T-helper 17 cell (primary cell): ENCODE measurements around the gene PAIP2B. TPM values are rescaled to one million over a fixed set of nuclear protein-coding genes. Genes with fewer than 3 reads are reported as not detected.

Experiments
- ATAC-seq: fragments of 150-1000 bp; cut with Tn5 transposase; 2 replicates; pipeline ENCODE4 v1.10.0; 2021; ENCODE audit warnings: mild to moderate bottlenecking, moderate library complexity
- DNase-seq, 3 donors: peaks; one replicate each; pipeline versions ENCODE4 v3.0.0 to v3.0.0-alpha.2; 2020 to 2021
- H3K9me3 ChIP-seq: one replicate; pipeline ENCODE4 v1.7.0; 2013; ENCODE audit warnings: low read length, mild to moderate bottlenecking; ENCODE audit not compliant: control insufficient read depth, poor library complexity, severe bottlenecking
- H3K27ac Mint-ChIP-seq: one replicate; pipeline ENCODE4 v1.8.0; 2022; ENCODE audit warnings: mild to moderate bottlenecking, moderate library complexity, mixed read lengths
- H3K27me3 Mint-ChIP-seq: one replicate; pipeline ENCODE4 v1.8.0; 2022; ENCODE audit warnings: mixed read lengths
- H3K36me3 Mint-ChIP-seq: one replicate; pipeline ENCODE4 v1.8.0; 2022; ENCODE audit warnings: low read depth, mixed read lengths
- H3K4me1 Mint-ChIP-seq: one replicate; pipeline ENCODE4 v1.8.0; 2022; ENCODE audit warnings: mild to moderate bottlenecking, mixed read lengths
- H3K4me3 Mint-ChIP-seq: one replicate; pipeline ENCODE4 v1.8.0; 2022; ENCODE audit warnings: mild to moderate bottlenecking, moderate library complexity, mixed read lengths
- total RNA-seq, 4 donors: library from RNA in 2 of 4; stranded (reverse) in 2 of 4; gene quantifications; one replicate each; pipeline ENCODE4 v1.2.3 and lab custom pipeline; 2022 to 2026

Gene PAIP2B, protein sequence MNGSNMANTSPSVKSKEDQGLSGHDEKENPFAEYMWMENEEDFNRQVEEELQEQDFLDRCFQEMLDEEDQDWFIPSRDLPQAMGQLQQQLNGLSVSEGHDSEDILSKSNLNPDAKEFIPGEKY
- 1 to 10 TPM; 2.4 to 2.9 TPM for total RNA-seq
- 12.6 to 22.7 reads per million in 2 donors for total RNA-seq (lab: John Stamatoyannopoulos, UW)

DNA sequence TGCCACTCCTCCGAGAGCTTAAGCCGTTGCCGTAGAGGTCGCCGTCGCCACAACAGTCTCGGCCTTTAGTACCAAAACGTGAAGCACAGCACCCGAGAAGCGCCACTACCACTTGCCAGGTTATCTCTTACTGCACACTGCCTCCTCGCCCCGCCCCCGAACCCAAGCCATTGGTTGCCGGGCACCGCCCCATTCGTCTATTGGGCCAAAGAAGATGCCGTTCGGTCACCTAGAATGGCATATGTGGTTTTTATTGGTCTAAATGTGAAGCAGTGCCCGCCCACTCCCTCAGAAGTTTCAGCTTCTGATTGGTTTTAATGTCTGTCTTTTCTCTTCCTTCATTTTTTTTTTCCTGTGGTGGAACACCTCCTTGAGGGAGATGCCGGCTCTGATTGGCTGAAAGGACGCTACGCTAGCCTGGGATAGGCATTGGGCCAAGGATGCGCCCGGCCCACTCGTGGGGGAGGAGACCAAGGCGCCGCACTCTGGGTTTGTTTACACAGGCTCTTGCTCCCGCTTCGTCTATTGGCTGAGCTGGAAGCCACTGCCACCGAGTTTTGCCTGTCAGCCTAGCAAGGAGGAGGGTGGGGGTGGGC, at the start of gene PAIP2B:
TSS of gene PAIP2B (minus strand) at position 139 of the 596 bp plus-strand sequence. CDS start 24,514 bp downstream, outside the sequence.
- Mint-ChIP-seq H3K4me3 (peak within 1 kb of the TSS; percentile 97), H3K4me1 (peaks cover 21% of the 10 kb centered on the region), H3K36me3 (peaks cover 2% of the 10 kb centered on the region), H3K27me3 (peaks cover 16% of the 10 kb centered on the region), H3K27ac (peak within 1 kb of the TSS; percentile 86)
- peak; percentile 93 for ATAC-seq
- H3K9me3 ChIP-seq: no peaks in the 10 kb centered on the region
- DNase-seq: peak; percentile 91 to 96 (median 94)

DNA sequence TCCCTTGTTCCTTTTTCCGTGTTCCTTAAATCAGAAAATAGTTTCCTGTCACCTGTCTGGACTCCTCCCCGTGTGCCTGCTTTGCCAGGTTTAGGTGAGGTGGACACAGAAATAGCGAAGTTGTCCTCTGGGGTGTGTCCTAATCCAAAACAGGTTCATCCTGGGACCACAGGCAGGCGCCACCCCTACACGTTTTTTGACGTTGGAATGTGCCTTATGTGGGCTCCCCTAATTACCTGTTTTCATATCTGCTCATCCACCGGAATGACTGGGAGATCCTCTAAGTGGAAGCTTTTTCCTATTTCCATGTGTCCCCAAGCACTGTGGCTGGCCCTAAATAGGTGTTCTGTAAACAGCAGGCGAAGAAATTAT, 49.0 kb upstream of the PAIP2B start:
- Mint-ChIP-seq H3K27ac (no peak overlapping the region), H3K36me3 (no peaks in the 10 kb centered on the region), H3K4me3 (peak overlapping the region; percentile 80), H3K4me1 (peaks cover 8% of the 10 kb centered on the region), H3K27me3 (peaks cover 83% of the 10 kb centered on the region)
- ATAC-seq (no peak), DNase-seq (no peak)
- H3K9me3 ChIP-seq: no peaks in the 10 kb centered on the region

DNA sequence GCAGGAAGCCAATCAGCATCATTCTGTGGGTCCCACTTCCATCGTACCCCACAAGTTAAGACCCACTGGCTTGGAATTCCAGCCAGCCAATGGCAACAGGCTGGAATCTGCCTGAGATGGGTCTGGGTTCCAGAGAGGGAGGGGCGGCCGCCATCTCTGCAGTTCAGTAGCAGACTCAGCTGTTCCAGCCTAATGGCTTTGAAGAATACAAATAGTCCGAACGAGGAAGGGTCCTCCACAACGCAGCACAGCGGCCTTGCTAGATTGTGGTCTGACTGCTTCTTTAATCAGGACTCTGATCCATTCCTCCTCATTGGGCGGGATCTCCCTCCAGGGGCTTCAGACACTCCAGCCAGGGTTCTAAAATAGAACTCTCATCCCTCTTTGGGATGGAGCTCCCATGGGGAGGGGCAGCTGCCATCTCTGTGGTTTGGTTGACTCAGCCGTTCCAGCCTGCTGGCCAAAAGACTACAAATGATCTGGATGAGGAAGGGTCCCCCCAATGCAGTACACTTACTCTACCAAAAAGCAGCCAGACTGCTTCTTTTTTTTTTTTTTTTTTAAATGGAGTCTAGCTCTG, 42.7 kb upstream of the PAIP2B start:
- ATAC-seq (no peak), DNase-seq (no peak)
- Mint-ChIP-seq H3K4me3 (no peak overlapping the region), H3K4me1 (no peaks in the 10 kb centered on the region), H3K27ac (no peak overlapping the region), H3K36me3 (peaks cover 3% of the 10 kb centered on the region), H3K27me3 (peaks cover 63% of the 10 kb centered on the region)
- H3K9me3 ChIP-seq: no peaks in the 10 kb centered on the region

DNA sequence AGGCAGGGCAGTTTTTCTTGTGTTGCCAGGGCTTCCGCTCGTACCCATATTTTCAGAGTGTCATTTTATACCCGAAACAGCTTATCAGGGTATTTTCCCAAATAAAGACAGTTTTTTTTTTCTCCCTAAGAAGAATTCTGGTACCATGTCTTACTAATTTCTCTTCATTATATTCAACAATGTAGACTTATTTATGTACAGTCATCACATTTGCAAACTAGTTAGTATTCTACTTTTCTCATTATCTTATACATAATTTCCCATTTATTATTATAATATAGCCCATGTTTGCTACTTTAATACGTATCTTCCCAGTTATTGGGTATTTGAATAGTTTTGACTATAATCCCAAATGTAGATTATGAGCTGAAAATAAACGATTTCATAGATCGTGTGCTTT, 36.5 kb upstream of the PAIP2B start:
- Mint-ChIP-seq H3K27me3 (peaks cover 19% of the 10 kb centered on the region), H3K4me3 (no peak overlapping the region), H3K27ac (no peak overlapping the region), H3K4me1 (no peaks in the 10 kb centered on the region), H3K36me3 (no peaks in the 10 kb centered on the region)
- ATAC-seq (no peak), DNase-seq (no peak)
- H3K9me3 ChIP-seq: no peaks in the 10 kb centered on the region

DNA sequence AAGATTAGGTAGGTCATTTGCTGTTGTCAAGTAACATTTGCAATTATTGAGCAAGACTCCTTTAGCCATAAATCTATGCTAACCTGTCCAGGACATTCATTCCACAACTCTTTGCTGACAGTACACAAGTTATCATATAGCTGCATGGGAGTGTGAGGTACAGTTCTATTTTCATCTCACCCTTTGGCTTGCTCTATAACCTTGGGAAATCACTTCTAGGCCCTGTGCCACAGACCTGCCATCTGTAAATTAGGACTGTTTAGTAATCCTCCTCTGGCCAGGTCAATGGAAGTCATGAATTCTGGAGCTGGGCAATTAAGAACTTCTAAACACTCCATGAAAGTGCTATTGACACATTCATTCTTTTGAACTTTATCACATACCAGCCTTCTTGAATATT, 34.6 kb upstream of the PAIP2B start:
- Mint-ChIP-seq H3K4me3 (no peak overlapping the region), H3K4me1 (no peaks in the 10 kb centered on the region), H3K36me3 (peaks cover under 1% of the 10 kb centered on the region), H3K27ac (no peak overlapping the region), H3K27me3 (peaks cover 22% of the 10 kb centered on the region)
- DNase-seq: no peak
- no peak for ATAC-seq
- H3K9me3 ChIP-seq: no peaks in the 10 kb centered on the region

DNA sequence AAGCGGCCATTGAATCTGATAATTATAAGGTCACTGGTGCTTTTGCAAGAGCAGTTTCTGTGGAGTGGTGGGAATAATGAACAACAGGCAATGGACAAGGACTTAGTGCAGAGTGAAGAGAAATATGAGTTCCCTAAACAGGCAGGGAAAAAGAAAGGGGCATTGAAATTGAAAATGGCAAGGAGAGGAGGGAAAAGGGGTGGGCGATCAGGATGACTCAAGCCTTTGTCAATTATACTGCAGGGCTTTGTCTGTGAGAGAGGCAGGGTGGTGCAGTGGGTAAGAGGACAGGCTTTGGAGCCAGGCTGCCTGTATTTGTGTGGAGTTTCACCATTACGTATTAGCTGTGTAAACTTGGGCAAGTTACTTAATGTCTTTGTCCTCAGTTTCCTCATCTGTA, 29.5 kb upstream of the PAIP2B start:
- ATAC-seq (no peak), DNase-seq (no peak)
- H3K9me3 ChIP-seq: no peaks in the 10 kb centered on the region
- H3K36me3 Mint-ChIP-seq: peaks cover 9% of the 10 kb centered on the region
- H3K4me3 Mint-ChIP-seq: no peak overlapping the region
- peaks cover 46% of the 10 kb centered on the region for H3K27me3 Mint-ChIP-seq
- H3K4me1 Mint-ChIP-seq: no peaks in the 10 kb centered on the region
- no peak overlapping the region for H3K27ac Mint-ChIP-seq

DNA sequence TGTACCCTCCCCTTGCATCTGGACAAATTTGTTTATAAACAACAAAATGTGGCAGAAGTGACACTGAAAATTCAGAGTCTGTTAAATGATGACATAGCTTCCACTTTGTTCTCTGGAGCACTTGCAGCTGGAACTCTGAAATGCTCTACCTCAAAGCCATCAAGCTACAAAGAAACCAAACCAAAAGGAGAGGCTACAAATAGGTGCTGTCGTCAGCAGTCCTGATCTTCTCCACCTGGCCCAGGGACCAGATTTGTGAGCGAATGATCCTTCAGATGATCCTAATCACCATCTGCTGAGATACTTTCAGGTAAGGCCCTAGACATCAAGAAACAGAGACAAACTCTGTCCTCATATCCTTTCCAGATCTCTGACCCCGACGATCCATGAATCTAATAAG, 27.9 kb upstream of the PAIP2B start:
- H3K4me1 Mint-ChIP-seq: no peaks in the 10 kb centered on the region
- no peak overlapping the region for H3K4me3 Mint-ChIP-seq
- no peaks in the 10 kb centered on the region for H3K9me3 ChIP-seq
- peaks cover 46% of the 10 kb centered on the region for H3K27me3 Mint-ChIP-seq
- DNase-seq (no peak), ATAC-seq (no peak)
- peaks cover 9% of the 10 kb centered on the region for H3K36me3 Mint-ChIP-seq
- H3K27ac Mint-ChIP-seq: no peak overlapping the region

DNA sequence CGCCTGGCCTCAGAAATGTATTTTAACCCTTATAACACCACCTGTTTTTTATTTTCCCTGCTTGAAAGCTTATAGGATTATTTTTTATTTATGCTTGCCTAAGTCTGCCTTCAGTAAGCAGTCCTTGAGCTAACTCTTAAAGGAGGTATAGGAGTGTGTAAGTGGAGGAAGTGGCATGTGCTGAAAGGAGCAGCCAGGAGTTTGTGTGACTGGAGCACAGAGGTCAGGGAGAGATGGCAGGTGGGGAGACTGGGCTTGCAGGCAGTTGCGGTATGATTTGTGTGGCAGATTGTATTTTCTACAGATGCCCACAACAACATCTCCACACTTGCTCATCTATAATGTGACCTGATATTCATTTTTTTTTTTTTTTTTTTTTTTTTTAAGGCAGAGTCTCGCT, 27.2 kb upstream of the PAIP2B start:
- DNase-seq (no peak), ATAC-seq (no peak)
- Mint-ChIP-seq H3K4me3 (no peak overlapping the region), H3K4me1 (no peaks in the 10 kb centered on the region), H3K27me3 (peaks cover 41% of the 10 kb centered on the region), H3K36me3 (peaks cover 9% of the 10 kb centered on the region), H3K27ac (no peak overlapping the region)
- no peaks in the 10 kb centered on the region for H3K9me3 ChIP-seq

DNA sequence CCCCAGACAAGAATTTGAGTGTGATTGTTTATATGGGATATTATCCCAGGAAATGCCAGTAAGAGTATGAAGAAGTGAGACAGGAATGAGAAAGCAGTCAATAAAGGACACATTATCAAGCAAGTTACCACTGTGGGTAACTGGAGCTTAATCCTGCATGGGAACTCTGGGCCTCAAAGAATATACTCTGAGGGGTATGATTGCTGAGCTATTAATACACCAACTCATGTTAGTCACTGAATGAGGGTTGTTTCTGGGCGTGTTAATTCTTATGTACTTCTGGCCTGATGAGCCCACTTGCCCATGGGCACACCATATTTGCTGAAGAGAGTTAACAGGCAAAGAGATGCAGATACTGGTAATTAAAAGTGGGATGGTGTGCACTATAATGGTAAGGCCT, 26.6 kb upstream of the PAIP2B start:
- ATAC-seq: no peak
- H3K36me3 Mint-ChIP-seq: peaks cover 9% of the 10 kb centered on the region
- no peaks in the 10 kb centered on the region for H3K9me3 ChIP-seq
- no peak overlapping the region for H3K4me3 Mint-ChIP-seq
- H3K27ac Mint-ChIP-seq: no peak overlapping the region
- no peaks in the 10 kb centered on the region for H3K4me1 Mint-ChIP-seq
- H3K27me3 Mint-ChIP-seq: peaks cover 37% of the 10 kb centered on the region
- DNase-seq: no peak

DNA sequence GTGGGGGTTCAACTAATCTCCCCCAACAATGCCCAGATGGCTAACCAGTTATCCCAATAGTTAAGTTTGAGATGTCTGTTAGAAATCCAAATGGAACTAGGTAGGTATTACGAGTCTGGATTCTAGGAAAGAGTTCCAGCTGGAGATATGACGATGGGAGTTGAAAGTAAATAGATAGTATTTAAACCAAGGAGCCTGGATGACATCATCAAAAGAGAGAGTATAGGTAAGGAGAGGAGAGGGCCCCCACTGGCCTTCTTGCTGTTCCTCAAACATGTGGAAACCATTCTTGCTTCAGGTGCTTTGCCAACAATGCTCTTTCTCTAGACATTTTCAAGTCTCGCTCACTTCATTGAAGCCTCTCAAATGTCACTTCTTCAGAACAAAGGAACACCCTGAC, 26.0 kb upstream of the PAIP2B start:
- Mint-ChIP-seq H3K4me3 (no peak overlapping the region), H3K27ac (no peak overlapping the region)

DNA sequence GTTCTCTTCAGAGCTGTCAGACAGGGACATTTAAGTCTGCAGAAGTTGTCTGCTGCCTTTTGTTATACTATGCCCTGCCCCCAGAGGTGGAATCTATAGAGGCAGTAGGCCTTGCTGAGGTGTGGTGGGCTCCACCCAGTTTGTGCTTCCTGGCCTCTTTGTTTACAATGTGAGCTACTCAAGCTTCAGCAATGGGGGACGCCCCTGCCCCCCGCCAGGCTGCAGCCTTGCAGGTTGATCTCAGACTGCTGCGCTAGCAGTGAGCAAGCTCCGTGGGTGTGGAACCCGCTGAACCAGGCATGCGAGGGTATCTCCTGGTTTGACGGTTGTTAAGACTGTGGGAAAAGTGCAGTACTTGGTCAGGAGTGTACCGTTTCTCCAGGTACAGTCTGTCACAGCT, 24.0 kb upstream of the PAIP2B start:
- Mint-ChIP-seq H3K27ac (no peak overlapping the region), H3K4me1 (no peaks in the 10 kb centered on the region), H3K27me3 (peaks cover 18% of the 10 kb centered on the region), H3K36me3 (peaks cover 3% of the 10 kb centered on the region), H3K4me3 (no peak overlapping the region)
- DNase-seq: no peak
- ATAC-seq: no peak
- H3K9me3 ChIP-seq: no peaks in the 10 kb centered on the region

More for the DNA sequence above, 26.0 kb upstream of the PAIP2B start:
- ATAC-seq: no peak
- peaks cover 31% of the 10 kb centered on the region for H3K27me3 Mint-ChIP-seq
- H3K36me3 Mint-ChIP-seq: peaks cover 9% of the 10 kb centered on the region
- no peaks in the 10 kb centered on the region for H3K4me1 Mint-ChIP-seq
- DNase-seq: no peak
- H3K9me3 ChIP-seq: no peaks in the 10 kb centered on the region

DNA sequence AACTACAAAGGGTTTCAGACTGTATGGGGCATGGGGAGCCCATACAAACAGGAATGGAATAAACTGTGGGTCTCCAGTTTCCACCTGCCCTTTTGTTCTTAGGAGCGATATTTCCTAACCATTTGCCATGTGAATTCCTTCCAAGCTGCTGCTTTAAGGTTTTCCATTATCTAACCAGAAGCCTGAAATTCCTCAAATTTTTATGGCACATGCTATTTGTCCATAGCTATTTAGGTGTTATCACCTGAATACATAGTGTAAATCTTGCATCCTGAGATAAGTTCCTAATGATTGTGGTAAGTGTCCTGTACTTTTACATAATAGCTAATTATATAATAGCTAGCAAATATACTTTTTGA, 17.4 kb upstream of the PAIP2B start:
- no peaks in the 10 kb centered on the region for H3K9me3 ChIP-seq
- Mint-ChIP-seq H3K27ac (no peak overlapping the region), H3K4me3 (no peak overlapping the region), H3K36me3 (no peaks in the 10 kb centered on the region), H3K27me3 (peaks cover 17% of the 10 kb centered on the region), H3K4me1 (no peaks in the 10 kb centered on the region)
- no peak for ATAC-seq
- no peak for DNase-seq

DNA sequence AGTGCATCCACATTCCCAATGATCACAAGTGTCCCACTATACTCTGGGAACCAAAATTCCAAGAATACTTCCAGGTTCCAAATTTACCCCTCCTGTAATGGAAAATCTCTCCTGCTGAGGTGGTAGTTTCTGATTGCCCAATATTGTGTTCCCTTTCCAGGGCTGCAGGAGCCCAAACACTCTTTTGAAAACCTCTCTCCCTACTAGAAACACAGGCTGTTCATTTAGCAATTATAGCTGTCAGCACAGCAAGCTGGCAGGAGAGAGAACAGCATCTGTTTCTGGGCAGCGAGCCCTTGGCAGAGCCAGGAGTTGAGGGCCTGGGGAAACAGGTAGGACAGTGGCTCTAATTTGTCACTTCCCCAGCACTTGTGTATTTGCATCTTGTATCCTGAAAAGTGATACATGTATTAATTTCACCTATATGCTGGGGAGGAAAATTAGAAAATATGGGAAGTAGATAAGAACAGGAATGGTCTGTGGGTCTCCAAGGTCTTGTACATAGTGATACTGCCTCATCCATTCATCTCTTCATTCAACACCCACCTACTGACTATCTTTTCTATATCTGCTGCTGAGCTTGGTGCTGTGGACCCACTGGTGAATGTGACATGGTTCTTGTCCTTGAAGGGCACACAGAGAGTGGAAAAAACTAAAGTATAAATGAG, 16.9 kb upstream of the PAIP2B start:
- H3K9me3 ChIP-seq: no peaks in the 10 kb centered on the region
- H3K27me3 Mint-ChIP-seq: peaks cover 20% of the 10 kb centered on the region
- DNase-seq (no peak), ATAC-seq (no peak)
- no peak overlapping the region for H3K4me3 Mint-ChIP-seq
- no peaks in the 10 kb centered on the region for H3K4me1 Mint-ChIP-seq
- H3K27ac Mint-ChIP-seq: no peak overlapping the region
- H3K36me3 Mint-ChIP-seq: no peaks in the 10 kb centered on the region
